HFFc6 (cell line): ENCODE results near the gene ADCY9. TPM values are rescaled to one million over a fixed set of nuclear protein-coding genes. Genes with fewer than 3 reads are reported as not detected.

Source experiments
- DNase-seq: peaks from one replicate; pipeline ENCODE4 v3.0.0-alpha.2; 2018
- H3K27ac Mint-ChIP-seq: 2 replicates; pipeline ENCODE4 v1.8.0; 2020; ENCODE audit warnings: mild to moderate bottlenecking, mixed read lengths
- H3K27me3 Mint-ChIP-seq: 2 replicates; pipeline ENCODE4 v1.8.0; 2021; ENCODE audit warnings: mild to moderate bottlenecking, moderate library complexity, mixed read lengths; ENCODE audit not compliant: insufficient read depth
- H3K36me3 Mint-ChIP-seq: 2 replicates; pipeline ENCODE4 v1.8.0; 2021; ENCODE audit warnings: low read depth, mixed read lengths
- H3K4me1 Mint-ChIP-seq: 2 replicates; pipeline ENCODE4 v1.8.0; 2020; ENCODE audit warnings: low read depth, mixed read lengths
- H3K4me3 Mint-ChIP-seq: 2 replicates; pipeline ENCODE4 v1.8.0; 2020; ENCODE audit warnings: mild to moderate bottlenecking, moderate library complexity, mixed read lengths
- H3K9me3 Mint-ChIP-seq: 2 replicates; pipeline ENCODE4 v1.8.0; 2020; ENCODE audit warnings: mild to moderate bottlenecking, mixed read lengths
- CTCF ChIP-seq: fragments of 200-600 bp; sonication (generic); IDR thresholded peaks from 2 replicates; pipeline ENCODE4 v1.5.0; 2021; ENCODE audit warnings: antibody characterized with exemption, mild to moderate bottlenecking
- total RNA-seq, 6 experiments: library from RNA; stranded (reverse); fragmentation: NEBNext Ultra II Directional; extraction: Animal tissue kit (Norgen Biotek cat#: 25700); gene quantifications; 2 replicates in 1 of 6; 3 replicates in 5 of 6; pipeline ENCODE4 v1.2.3, GENCODE V29; 2021

The ADCY9 gene
- total RNA-seq, 6 experiments from 2014 or later, result 20.8 to 24.8 (median 22.6) TPM

- no peak for DNase-seq
- Mint-ChIP-seq H3K27me3 (peaks cover 12% of the 10 kb centered on the region), H3K4me3 (no peak overlapping the region), H3K4me1 (no peaks in the 10 kb centered on the region), H3K36me3 (no peaks in the 10 kb centered on the region), H3K27ac (no peak overlapping the region), H3K9me3 (no peaks in the 10 kb centered on the region)
- no peak for TF ChIP-seq CTCF
These were observed 203.3 kb downstream of the ADCY9 start for GRCh38 chr16:3912897-3913296.

Other genes starting within 250 kb of the ADCY9 start
- 10 to 100 TPM; 40.2 to 51.4 (median 43.4) TPM for gene CREBBP, start 235.7 kb downstream of the ADCY9 start, total RNA-seq
- not detected for gene SRL, start 125.6 kb upstream of the ADCY9 start, total RNA-seq
- gene TFAP4, start 156.6 kb upstream of the ADCY9 start, total RNA-seq, result 10 to 100 TPM in 3 of 6 experiments, 1 to 10 TPM in 3; 8.3 to 11.7 (median 10.1) TPM
- gene GLIS2, start 199.6 kb upstream of the ADCY9 start, total RNA-seq, result 10 to 100 TPM; 21.9 to 26.0 (median 23.5) TPM
- gene PAM16, start 234.9 kb upstream of the ADCY9 start, total RNA-seq, result 10 to 100 TPM; 44.9 to 50.8 (median 46.1) TPM